Measurements from ENCODE around the gene NPY2R.

DNA sequence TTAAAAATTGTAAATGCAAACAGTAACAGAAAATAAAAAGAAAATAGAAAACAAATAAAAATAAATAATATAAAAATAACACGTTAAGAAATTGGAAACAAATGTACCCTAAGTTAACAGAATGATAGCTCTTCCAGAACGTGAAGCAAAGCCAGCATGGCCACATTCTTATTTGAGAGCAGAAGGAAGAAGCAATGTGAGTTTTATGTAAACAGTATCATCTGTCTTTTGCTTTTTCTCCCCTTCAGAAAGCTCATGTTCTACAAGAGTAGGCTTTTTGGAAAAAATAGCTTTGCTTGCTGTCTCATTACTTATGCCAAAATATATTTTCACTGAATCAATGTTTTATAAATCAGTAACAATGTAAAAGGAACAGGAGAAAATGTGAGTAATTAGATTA is 18.7 kb downstream of the NPY2R start:
- TF ChIP-seq, protein P1, sequence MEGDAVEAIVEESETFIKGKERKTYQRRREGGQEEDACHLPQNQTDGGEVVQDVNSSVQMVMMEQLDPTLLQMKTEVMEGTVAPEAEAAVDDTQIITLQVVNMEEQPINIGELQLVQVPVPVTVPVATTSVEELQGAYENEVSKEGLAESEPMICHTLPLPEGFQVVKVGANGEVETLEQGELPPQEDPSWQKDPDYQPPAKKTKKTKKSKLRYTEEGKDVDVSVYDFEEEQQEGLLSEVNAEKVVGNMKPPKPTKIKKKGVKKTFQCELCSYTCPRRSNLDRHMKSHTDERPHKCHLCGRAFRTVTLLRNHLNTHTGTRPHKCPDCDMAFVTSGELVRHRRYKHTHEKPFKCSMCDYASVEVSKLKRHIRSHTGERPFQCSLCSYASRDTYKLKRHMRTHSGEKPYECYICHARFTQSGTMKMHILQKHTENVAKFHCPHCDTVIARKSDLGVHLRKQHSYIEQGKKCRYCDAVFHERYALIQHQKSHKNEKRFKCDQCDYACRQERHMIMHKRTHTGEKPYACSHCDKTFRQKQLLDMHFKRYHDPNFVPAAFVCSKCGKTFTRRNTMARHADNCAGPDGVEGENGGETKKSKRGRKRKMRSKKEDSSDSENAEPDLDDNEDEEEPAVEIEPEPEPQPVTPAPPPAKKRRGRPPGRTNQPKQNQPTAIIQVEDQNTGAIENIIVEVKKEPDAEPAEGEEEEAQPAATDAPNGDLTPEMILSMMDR (IDR thresholded peaks at IDR 0.05), result no peak
- TF ChIP-seq SIN3A (IDR thresholded peaks at IDR 0.05; ENCODE audit: borderline replicate concordance, insufficient read depth, low read depth, low read length), result no peak

Data from Panc1 (cell line).